H1 (cell line): ENCODE data around the gene COPZ2. TPM values are rescaled to one million over a fixed set of nuclear protein-coding genes. Genes with fewer than 3 reads are reported as not detected.

Source experiments
- CTCF ChIA-PET: fragments of 300-600 bp; sonication (Branson Sonifier 250); formaldehyde crosslinking; loops from one replicate; lab custom pipeline; 2021; ENCODE audit not compliant: partially characterized antibody; lab: Charles Lee
- POLR2A ChIA-PET: fragments of 300-600 bp; sonication (Branson Sonifier 250); formaldehyde crosslinking; loops from one replicate; lab custom pipeline; 2021; ENCODE audit warnings: inconsistent platforms; ENCODE audit not compliant: partially characterized antibody; lab: Charles Lee
- DNase-seq, 2 experiments: peaks; one replicate each; pipeline versions ENCODE4 v3.0.0 to v3.0.0-alpha.2; 2010 to 2022; ENCODE audit warnings: low spot score in 2 of 2, low read depth in 1 of 2, mixed read lengths in 1 of 2
- FAIRE-seq: peaks from 2 replicates; lab custom pipeline; 2011; peaks lifted over from hg19 to GRCh38; lab: Jason Lieb, UNC
- H2AFZ ChIP-seq: 2 replicates; pipeline ENCODE4 v1.8.1; 2012; ENCODE audit warnings: low read length, inconsistent platforms
- H2AK5ac ChIP-seq: 2 replicates; pipeline ENCODE4 v1.6.1; 2013; ENCODE audit warnings: low read depth, low read length
- H2BK120ac ChIP-seq: replicated peaks from 2 replicates; pipeline ENCODE3; 2013; ENCODE audit warnings: low read depth, low read length, inconsistent platforms
- H2BK12ac ChIP-seq: 2 replicates; pipeline ENCODE4 v1.6.1; 2013; ENCODE audit warnings: low read depth, low read length
- H2BK15ac ChIP-seq: 2 replicates; pipeline ENCODE4 v1.6.1; 2013; ENCODE audit warnings: low read length
- H2BK20ac ChIP-seq: 2 replicates; pipeline ENCODE4 v1.6.1; 2013; ENCODE audit warnings: low read length
- H2BK5ac ChIP-seq: 2 replicates; pipeline ENCODE4 v1.6.1; 2013; ENCODE audit warnings: low read depth, low read length
- H3K14ac ChIP-seq: 2 replicates; pipeline ENCODE4 v1.6.1; 2013; ENCODE audit warnings: inconsistent platforms; ENCODE audit not compliant: insufficient read length
- H3K18ac ChIP-seq: 2 replicates; pipeline ENCODE4 v1.6.1; 2013; ENCODE audit warnings: low read length; ENCODE audit errors: extremely low read depth
- H3K23ac ChIP-seq: 2 replicates; pipeline ENCODE4 v1.6.1; 2013; ENCODE audit warnings: inconsistent platforms; ENCODE audit not compliant: insufficient read length
- H3K23me2 ChIP-seq: 2 replicates; pipeline ENCODE4 v1.6.1; 2013; ENCODE audit warnings: low read depth, low read length
- H3K27ac ChIP-seq: 2 replicates; pipeline ENCODE4 v1.6.1; 2011; ENCODE audit warnings: low read depth, low read length, inconsistent platforms
- H3K27me3 ChIP-seq, 4 experiments: replicated peaks in 1 of 4; 1 replicate in 1 of 4; 2 replicates in 3 of 4; pipeline versions ENCODE4 v1.6.1 to v1.8.1; 2011 to 2013; ENCODE audit warnings: low read length in 3 of 4, mild to moderate bottlenecking in 3 of 4, inconsistent platforms in 2 of 4, mixed read lengths in 2 of 4, moderate library complexity in 1 of 4; ENCODE audit not compliant: control insufficient read depth in 3 of 4, insufficient read depth in 3 of 4; ENCODE audit errors: extremely low read depth in 1 of 4
- H3K36me3 ChIP-seq, 4 experiments: 2 replicates each; pipeline versions ENCODE4 v1.6.1 to v1.8.1; 2011 to 2013; ENCODE audit warnings: mild to moderate bottlenecking in 4 of 4, low read length in 3 of 4, moderate library complexity in 2 of 4, control low read depth in 1 of 4, inconsistent platforms in 1 of 4; ENCODE audit not compliant: insufficient read depth in 4 of 4, control insufficient read depth in 2 of 4
- H3K4ac ChIP-seq: replicated peaks from 2 replicates; pipeline ENCODE3; 2013; ENCODE audit warnings: low read length, low read depth, mixed read lengths, inconsistent platforms; ENCODE audit not compliant: insufficient read length
- H3K4me1 ChIP-seq, 4 experiments: replicated peaks in 1 of 4; 1 replicate in 1 of 4; 2 replicates in 3 of 4; pipeline versions ENCODE4 v1.6.1 to v1.8.1; 2011 to 2013; ENCODE audit warnings: low read length in 3 of 4, inconsistent platforms in 2 of 4, mixed read lengths in 1 of 4; ENCODE audit not compliant: insufficient read depth in 4 of 4, control insufficient read depth in 3 of 4
- H3K4me2 ChIP-seq, 2 experiments: 2 replicates each; pipeline versions ENCODE4 v1.6.1 to v1.8.1; 2011 to 2013; ENCODE audit warnings: low read depth in 2 of 2, low read length in 2 of 2, control low read depth in 1 of 2, inconsistent platforms in 1 of 2, mild to moderate bottlenecking in 1 of 2; ENCODE audit not compliant: insufficient read depth in 1 of 2
- H3K4me3 ChIP-seq, 4 experiments: fragments of 200-600, 300-600 bp in 1 of 4; sonication (generic), shearing (Covaris generic), sonication (Bioruptor Twin) in 1 of 4; 2 replicates each; pipeline versions ENCODE4 v1.5.1 to v1.8.1; 2011 to 2016; ENCODE audit warnings: low read length in 4 of 4, low read depth in 3 of 4, control low read depth in 2 of 4, inconsistent platforms in 2 of 4, mild to moderate bottlenecking in 2 of 4, mixed read lengths in 1 of 4, moderate library complexity in 1 of 4; ENCODE audit not compliant: insufficient read depth in 2 of 4; ENCODE audit errors: extremely low read depth in 1 of 4
- H3K56ac ChIP-seq: replicated peaks from 2 replicates; pipeline ENCODE3; 2013; ENCODE audit warnings: low read depth, mild to moderate bottlenecking, mixed read lengths, low read length, inconsistent platforms; ENCODE audit not compliant: insufficient read length
- H3K79me1 ChIP-seq: 2 replicates; pipeline ENCODE4 v1.6.1; 2013; ENCODE audit warnings: low read depth, low read length, control low read depth
- H3K79me2 ChIP-seq, 2 experiments: 2 replicates each; pipeline versions ENCODE4 v1.6.1 to v1.8.1; 2012 to 2013; ENCODE audit warnings: low read length in 2 of 2, mild to moderate bottlenecking in 2 of 2, inconsistent platforms in 1 of 2; ENCODE audit not compliant: insufficient read depth in 2 of 2, control insufficient read depth in 1 of 2
- H3K9ac ChIP-seq, 4 experiments: replicated peaks in 1 of 4; 1 replicate in 1 of 4; 2 replicates in 3 of 4; pipeline versions ENCODE4 v1.6.1 to v1.8.1; 2011 to 2013; ENCODE audit warnings: low read depth in 3 of 4, low read length in 3 of 4, control low read depth in 2 of 4, mild to moderate bottlenecking in 2 of 4, moderate library complexity in 2 of 4, inconsistent platforms in 1 of 4; ENCODE audit errors: extremely low read depth in 1 of 4
- H3K9me3 ChIP-seq, 2 experiments: 2 replicates each; pipeline versions ENCODE4 v1.6.1 to v1.8.1; 2012 to 2013; ENCODE audit warnings: mild to moderate bottlenecking in 2 of 2, moderate library complexity in 2 of 2, control low read depth in 1 of 2, inconsistent platforms in 1 of 2, low read depth in 1 of 2, low read length in 1 of 2, mixed read lengths in 1 of 2; ENCODE audit not compliant: insufficient read depth in 2 of 2
- H4K20me1 ChIP-seq, 2 experiments: replicated peaks in 1 of 2; 2 replicates each; pipeline versions ENCODE3 to v1.8.1; 2011 to 2013; ENCODE audit warnings: inconsistent platforms in 2 of 2, low read length in 2 of 2, mild to moderate bottlenecking in 1 of 2; ENCODE audit not compliant: insufficient read depth in 2 of 2, control insufficient read depth in 1 of 2
- H4K5ac ChIP-seq: 2 replicates; pipeline ENCODE4 v1.6.1; 2013; ENCODE audit warnings: low read length, low read depth, mixed read lengths, inconsistent platforms; ENCODE audit not compliant: insufficient read length
- H4K8ac ChIP-seq: 2 replicates; pipeline ENCODE4 v1.8.0; 2013; ENCODE audit warnings: mild to moderate bottlenecking, moderate library complexity, low read length, inconsistent platforms; ENCODE audit not compliant: insufficient read depth; ENCODE audit errors: extremely low read depth
- H4K91ac ChIP-seq: replicated peaks from 2 replicates; pipeline ENCODE3; 2013; ENCODE audit warnings: low read length, mixed read lengths, inconsistent platforms; ENCODE audit not compliant: insufficient read length
- ASH2L ChIP-seq: fragments of 200-600, 300-600 bp; sonication (generic); IDR thresholded peaks from one replicate; pipeline ENCODE4 v1.7.1; 2017; ENCODE audit warnings: low read length
- BACH1 ChIP-seq: IDR thresholded peaks from 2 replicates; pipeline ENCODE4 v1.6.1; 2012; ENCODE audit warnings: low read length, improper control_type of control experiment
- CTBP2 ChIP-seq: IDR thresholded peaks from 2 replicates; pipeline ENCODE4 v1.7.0; 2011; ENCODE audit warnings: borderline replicate concordance, mild to moderate bottlenecking, moderate library complexity, mixed read lengths, low read length; ENCODE audit not compliant: insufficient read depth, insufficient read length
- EZH2 ChIP-seq: fragments of 200-600 bp; sonication (generic); IDR thresholded peaks from 2 replicates; pipeline ENCODE4 v1.7.1; 2012; ENCODE audit warnings: low read depth, mild to moderate bottlenecking, moderate library complexity, low read length, inconsistent platforms; ENCODE audit not compliant: severe bottlenecking
- KDM5A ChIP-seq: fragments of 200-600 bp; IDR thresholded peaks from 2 replicates; pipeline ENCODE4 v1.7.1; 2012; ENCODE audit warnings: mild to moderate bottlenecking, low read length, inconsistent platforms, mixed read lengths
- POLR2A ChIP-seq, 2 experiments: IDR thresholded peaks; 1 replicate in 1 of 2; 2 replicates in 1 of 2; pipeline ENCODE4 v1.6.1; 2011; ENCODE audit warnings: low read depth in 2 of 2, low read length in 2 of 2, mild to moderate bottlenecking in 2 of 2; ENCODE audit errors: control extremely low read depth in 1 of 2
- RAD21 ChIP-seq, 2 experiments: IDR thresholded peaks in 1 of 2; conservative IDR thresholded peaks in 1 of 2; 2 replicates each; pipeline ENCODE4 v1.6.1; 2011; ENCODE audit warnings: low read depth in 2 of 2, low read length in 2 of 2, improper control_type of control experiment in 1 of 2, inconsistent platforms in 1 of 2, mild to moderate bottlenecking in 1 of 2, moderate library complexity in 1 of 2
- SP1 ChIP-seq: IDR thresholded peaks from 2 replicates; pipeline ENCODE4 v1.6.1; 2011; ENCODE audit warnings: low read depth, low read length
- SUZ12 ChIP-seq: fragments of 200-600 bp; sonication (generic); IDR thresholded peaks from 2 replicates; pipeline ENCODE4 v1.6.1; 2012; ENCODE audit warnings: mild to moderate bottlenecking, inconsistent platforms, low read length, moderate library complexity, mixed read lengths
- YY1 ChIP-seq: IDR thresholded peaks from 2 replicates; pipeline ENCODE4 v1.6.1; 2011; ENCODE audit warnings: low read depth, mild to moderate bottlenecking, low read length
- WGBS, 2 experiments: shearing (Covaris generic) in 1 of 2; methylation state at CpG; one replicate each; pipeline versions ENCODE4 v1.1.6 to v1.1.7; 2013 to 2015; ENCODE audit warnings: low lambda C conversion rate in 2 of 2, mixed read lengths in 2 of 2, inconsistent platforms in 1 of 2, low coverage in 1 of 2, missing lambda C conversion rate in 1 of 2; ENCODE audit not compliant: insufficient replicate concordance in 2 of 2, insufficient coverage in 1 of 2, insufficient read length in 1 of 2; ENCODE audit errors: extremely low coverage in 1 of 2, missing lambda C conversion rate in 1 of 2; 5-methylcytosine and 5-hydroxymethylcytosine counted together
- polyA plus RNA-seq, 7 experiments: library from polyadenylated mRNA; depleted of rRNA in 3 of 7; stranded (reverse) in 5 of 7; unstranded in 2 of 7; fragments of >200 nt in 5 of 7; fragments of 200-250 nt in 2 of 7; gene quantifications; 1 replicate in 5 of 7; 2 replicates in 1 of 7; 4 replicates in 1 of 7; pipeline versions ENCODE4 v1.2.1 to v1.2.3, GENCODE V29; 2011 to 2013; ENCODE audit warnings: missing spikeins in 2 of 7, mixed read lengths in 2 of 7
- total RNA-seq: library from RNA; stranded (reverse); fragmentation: NEBNext Ultra II Directional; extraction: Animal tissue kit (Norgen Biotek cat#: 25700); gene quantifications from 2 replicates; pipeline ENCODE4 v1.2.1, GENCODE V29; 2021
- TF ChIP-seq, protein P1 (sequence below): IDR thresholded peaks from 2 replicates; pipeline ENCODE4 v1.6.1; 2011; ENCODE audit warnings: low read length, improper control_type of control experiment

The COPZ2 gene
- total and polyA plus RNA-seq, 2 of the 8 experiments (the other 6 are each of a cell fraction or from before 2014, with no cell fraction given): 0.24 TPM; not detected in 1

DNA sequence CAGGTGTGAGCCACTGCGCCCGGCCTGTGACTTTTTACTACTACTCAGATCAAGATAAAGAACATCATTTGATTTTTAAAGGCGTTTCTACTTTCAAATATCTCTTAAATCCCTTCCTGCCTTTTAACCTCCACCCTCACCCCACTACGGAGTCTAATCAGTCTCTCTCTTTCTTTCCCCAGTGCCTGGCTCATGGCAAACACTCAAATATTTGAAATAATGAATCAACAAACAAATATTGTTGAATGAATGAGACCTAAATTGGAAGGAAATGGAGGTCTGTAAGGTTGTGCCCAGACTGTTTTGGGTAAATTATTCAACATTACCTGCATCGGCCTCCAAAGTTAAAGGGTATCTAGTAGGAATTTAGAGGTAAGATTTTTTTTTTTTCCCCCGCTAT lies 14.7 kb downstream of the COPZ2 start:
- H2AK5ac ChIP-seq: no peak overlapping the region
- DNase-seq: no peak
- peaks cover 2 to 23% (median 17%) of the 10 kb centered on the region in 4 experiments for H3K27me3 ChIP-seq
- no peaks in the 10 kb centered on the region for H4K20me1 ChIP-seq
- H2BK20ac ChIP-seq: no peak overlapping the region
- H3K56ac ChIP-seq: no peak overlapping the region
- H3K4me2 ChIP-seq: peak overlapping the region in 1 of 2 experiments; percentile 42; a peak in 1 of 4 replicates
- no peak overlapping the region for H4K91ac ChIP-seq
- no peaks in the 10 kb centered on the region for H3K79me1 ChIP-seq
- H2BK5ac ChIP-seq: no peak overlapping the region
- peak overlapping the region; percentile 44 for H4K5ac ChIP-seq
- H2AFZ ChIP-seq: no peak overlapping the region
- H3K4me3 ChIP-seq: peak overlapping the region in 1 of 4 experiments; percentile 65; a peak in 1 of 8 replicates
- peaks cover 18% of the 10 kb centered on the region for H3K23me2 ChIP-seq
- H2BK12ac ChIP-seq: no peak overlapping the region
- no peak overlapping the region for H2BK15ac ChIP-seq
- no peak for FAIRE-seq
- no peaks in the 10 kb centered on the region for H3K36me3 ChIP-seq
- POLR2A ChIA-PET: no interaction called here
- 65% methylated on average over 6 of the region's 6 CpGs; no CpG with 5 or more reads in 1 of the 2 experiments for WGBS, 2 experiments
- no peak overlapping the region for H3K4ac ChIP-seq
- no peak overlapping the region for H3K18ac ChIP-seq
- H3K14ac ChIP-seq: no peak overlapping the region
- TF ChIP-seq KDM5A: no peak
- no peak for TF ChIP-seq YY1
- TF ChIP-seq POLR2A (IDR thresholded peaks at IDR 0.05; ENCODE audit: control extremely low read depth in 1 of 2, low read depth in 2 of 2, low read length in 2 of 2): no peak
- TF ChIP-seq, protein P1, sequence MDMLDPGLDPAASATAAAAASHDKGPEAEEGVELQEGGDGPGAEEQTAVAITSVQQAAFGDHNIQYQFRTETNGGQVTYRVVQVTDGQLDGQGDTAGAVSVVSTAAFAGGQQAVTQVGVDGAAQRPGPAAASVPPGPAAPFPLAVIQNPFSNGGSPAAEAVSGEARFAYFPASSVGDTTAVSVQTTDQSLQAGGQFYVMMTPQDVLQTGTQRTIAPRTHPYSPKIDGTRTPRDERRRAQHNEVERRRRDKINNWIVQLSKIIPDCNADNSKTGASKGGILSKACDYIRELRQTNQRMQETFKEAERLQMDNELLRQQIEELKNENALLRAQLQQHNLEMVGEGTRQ: no peak
- no peak for TF ChIP-seq ASH2L
- no peak for TF ChIP-seq CTBP2
- TF ChIP-seq SUZ12: no peak
- TF ChIP-seq RAD21 (IDR thresholded peaks at IDR 0.05 in 1 of 2, conservative IDR thresholded peaks at IDR 0.05 in 1 of 2; ENCODE audit: low read depth in 2 of 2, low read length in 2 of 2): no peak
- no peak for TF ChIP-seq BACH1
- no peak for TF ChIP-seq EZH2
- no peak for TF ChIP-seq SP1
- H3K9ac ChIP-seq: no peak overlapping the region
- H3K23ac ChIP-seq: no peak overlapping the region
- H3K79me2 ChIP-seq: no peaks in the 10 kb centered on the region
- CTCF ChIA-PET: interaction anchor here (14.1 to 27.8 kb wide), 2 partner anchors 44 to 71 kb away, joined by 493 to 698 read pairs; partner anchors contain the start of genes CDK5RAP3, PNPO and PRR15L
- H3K4me1 ChIP-seq: peaks cover 0 to 21% (median 11%) of the 10 kb centered on the region in 4 experiments; a peak in 5 of 7 replicates
- H3K9me3 ChIP-seq: no peaks in the 10 kb centered on the region
- no peak overlapping the region for H4K8ac ChIP-seq
- no peak overlapping the region for H3K27ac ChIP-seq
- no peak overlapping the region for H2BK120ac ChIP-seq
